GM21423 (cell line): ENCODE data around the gene BAHCC1.
"Not testable (repeated sequence)": the region's sequence is repeated elsewhere in the genome, so short reads cannot be mapped to it uniquely, and the experiment has no call there.

Experiments used
- ATAC-seq: cut with Tn5 transposase; IDR thresholded peaks from one replicate; pipeline ENCODE4 v1.9.1; 2021; ENCODE audit warnings: mild to moderate bottlenecking, moderate library complexity; ENCODE audit not compliant: unreplicated experiment

Gene BAHCC1

DNA sequence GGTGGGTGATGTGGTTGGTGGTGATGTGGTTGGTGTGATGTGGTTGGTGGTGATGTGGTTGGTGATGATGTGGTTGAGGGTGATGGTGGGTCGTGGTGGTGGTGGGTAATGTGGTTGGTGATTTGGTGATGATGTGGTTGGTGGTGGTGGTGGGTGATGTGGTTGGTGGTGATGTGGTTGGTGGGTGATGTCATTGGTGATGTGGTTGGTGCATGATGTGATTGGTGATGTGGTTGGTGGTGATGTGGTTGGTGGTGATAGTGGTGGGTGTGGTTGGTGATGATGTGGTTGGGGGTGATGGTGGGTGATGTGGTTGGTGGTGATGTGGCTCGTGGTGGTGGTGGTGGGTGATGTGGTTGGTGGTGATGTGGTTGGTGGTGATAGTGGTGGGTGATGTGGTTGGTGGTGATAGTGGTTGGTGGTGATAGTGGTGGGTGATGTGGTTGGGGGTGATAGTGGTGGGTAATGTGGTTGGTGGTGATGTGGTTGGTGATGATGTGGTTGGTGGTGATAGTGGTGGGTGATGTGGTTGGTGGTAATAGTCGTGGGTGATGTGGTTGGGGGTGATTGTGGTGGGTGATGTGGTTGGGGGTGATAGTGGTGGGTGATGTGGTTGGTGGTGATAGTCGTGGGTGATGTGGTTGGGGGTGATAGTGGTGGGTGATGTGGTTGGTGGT is 30.6 kb downstream of the BAHCC1 start:
- ATAC-seq = not testable (repeated sequence)

DNA sequence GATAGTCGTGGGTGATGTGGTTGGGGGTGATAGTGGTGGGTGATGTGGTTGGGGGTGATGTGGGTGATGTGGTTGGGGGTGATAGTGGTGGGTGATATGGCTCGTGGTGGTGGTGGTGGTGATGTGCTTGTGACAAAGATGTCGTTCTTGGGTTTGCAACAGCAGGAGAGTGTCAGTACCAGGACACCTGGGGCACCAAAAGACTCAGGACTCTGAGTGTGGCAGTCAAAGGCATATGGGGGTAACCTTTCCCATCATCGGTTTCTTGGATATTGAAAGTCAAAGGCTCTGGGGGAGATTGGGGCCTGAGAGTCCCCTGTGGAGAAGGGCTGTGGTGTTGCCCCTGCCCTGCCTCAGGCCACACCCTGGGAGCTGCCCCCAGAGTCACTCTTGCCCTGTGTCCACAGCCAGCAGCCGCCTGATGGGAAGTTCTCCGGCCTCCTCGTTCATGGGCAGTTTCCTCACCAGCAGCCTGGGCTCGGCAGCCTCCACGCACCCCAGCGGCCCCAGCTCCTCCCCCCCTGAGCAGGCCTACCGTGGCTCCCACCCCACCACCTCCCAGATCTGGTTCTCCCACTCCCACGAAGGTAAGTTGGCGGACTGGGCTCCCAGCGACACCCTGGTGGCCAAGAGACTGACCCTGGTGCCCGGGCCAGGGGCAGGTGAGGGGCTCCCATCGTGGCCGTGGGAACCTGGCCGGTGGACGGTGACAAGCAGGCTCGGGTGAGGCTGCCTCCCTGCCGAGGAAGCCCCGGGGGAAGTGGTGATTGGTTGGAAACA is 31.3 kb downstream of the BAHCC1 start:
- ATAC-seq = no peak

DNA sequence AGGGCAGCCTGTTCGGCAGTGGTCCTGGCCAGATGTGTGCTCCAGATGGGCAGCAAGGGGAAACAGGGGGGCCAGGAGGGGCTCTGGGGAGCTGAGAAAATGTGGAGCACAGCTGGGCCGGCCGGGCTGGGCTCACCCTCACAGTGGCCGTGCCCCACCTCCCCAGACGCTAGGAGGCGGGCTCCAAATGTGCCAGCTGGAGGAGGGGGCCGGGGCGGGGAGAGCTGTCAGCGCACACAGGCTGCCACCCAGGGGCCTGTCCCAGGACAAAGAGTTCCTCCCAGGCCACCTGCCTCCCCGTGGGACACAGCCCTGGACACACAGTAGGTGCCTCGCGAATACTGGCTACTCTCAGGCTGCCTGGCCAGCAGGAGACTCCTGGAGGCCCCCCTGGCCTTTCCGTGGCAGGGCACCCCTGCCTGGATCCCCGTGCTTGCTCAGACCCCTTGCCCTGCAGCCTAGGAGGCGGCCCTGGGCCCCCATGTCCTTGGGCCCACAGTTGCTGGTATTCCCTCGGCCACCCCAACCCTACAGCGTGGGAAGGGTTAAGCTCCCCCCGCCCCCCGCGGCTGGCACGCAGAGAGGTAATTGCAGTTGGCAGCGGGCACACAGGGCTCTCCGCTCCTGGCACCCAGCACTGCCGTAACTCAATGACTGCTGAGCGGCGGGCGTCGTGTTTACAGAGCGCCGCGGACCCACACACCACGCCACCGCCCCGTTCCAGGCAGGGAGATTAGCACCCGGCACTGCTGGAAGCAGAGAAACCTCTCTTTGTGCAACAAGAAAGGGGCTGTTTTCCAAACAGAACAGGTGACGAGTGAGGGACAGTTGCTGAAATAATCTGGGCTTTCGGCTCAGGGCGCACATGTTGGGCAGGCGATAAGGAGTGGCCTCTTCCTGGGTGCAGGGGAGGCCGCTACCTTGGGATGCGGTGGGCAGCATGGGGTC is 32.2 kb downstream of the BAHCC1 start:
- no peak for ATAC-seq

DNA sequence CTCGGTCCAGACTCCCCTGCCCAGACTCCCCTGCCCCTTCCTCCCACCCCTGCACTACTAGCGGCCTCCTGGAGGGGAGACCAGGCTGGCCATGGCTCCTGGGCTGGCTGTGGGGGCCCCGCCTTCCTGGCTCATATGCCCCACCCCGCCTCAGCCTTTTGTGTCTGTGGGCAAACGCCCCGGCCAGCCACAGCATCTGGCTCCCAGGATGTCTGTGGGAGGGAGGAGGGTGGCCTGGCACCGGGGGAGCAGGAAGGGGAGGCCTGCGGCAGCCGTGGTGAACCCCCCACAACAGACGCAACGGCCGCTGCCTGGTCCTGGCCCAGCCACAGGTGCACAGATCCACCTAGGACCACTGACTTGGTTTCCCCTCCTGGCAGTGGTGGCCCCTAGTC is 32.9 kb downstream of the BAHCC1 start:
- no peak for ATAC-seq

DNA sequence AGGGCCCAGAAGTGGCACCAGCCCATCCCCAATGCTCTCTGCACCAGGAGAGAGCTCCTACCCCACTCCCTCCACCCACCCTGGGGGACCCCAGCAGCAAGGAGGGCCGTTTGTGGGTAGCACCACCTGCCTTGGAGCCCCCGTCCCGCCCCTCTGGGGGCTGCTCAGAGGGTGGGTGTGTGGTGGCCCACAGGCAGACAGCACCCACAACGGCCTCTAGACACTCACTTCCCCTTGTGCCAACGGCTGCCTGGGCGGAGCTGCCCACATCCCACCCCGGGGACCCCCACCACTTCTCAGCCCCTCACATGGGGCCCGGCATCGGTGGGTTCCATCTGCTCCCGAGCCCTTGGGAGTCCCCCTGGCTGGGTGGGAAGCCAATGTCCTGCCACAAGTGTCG is 33.3 kb downstream of the BAHCC1 start:
- no peak for ATAC-seq

DNA sequence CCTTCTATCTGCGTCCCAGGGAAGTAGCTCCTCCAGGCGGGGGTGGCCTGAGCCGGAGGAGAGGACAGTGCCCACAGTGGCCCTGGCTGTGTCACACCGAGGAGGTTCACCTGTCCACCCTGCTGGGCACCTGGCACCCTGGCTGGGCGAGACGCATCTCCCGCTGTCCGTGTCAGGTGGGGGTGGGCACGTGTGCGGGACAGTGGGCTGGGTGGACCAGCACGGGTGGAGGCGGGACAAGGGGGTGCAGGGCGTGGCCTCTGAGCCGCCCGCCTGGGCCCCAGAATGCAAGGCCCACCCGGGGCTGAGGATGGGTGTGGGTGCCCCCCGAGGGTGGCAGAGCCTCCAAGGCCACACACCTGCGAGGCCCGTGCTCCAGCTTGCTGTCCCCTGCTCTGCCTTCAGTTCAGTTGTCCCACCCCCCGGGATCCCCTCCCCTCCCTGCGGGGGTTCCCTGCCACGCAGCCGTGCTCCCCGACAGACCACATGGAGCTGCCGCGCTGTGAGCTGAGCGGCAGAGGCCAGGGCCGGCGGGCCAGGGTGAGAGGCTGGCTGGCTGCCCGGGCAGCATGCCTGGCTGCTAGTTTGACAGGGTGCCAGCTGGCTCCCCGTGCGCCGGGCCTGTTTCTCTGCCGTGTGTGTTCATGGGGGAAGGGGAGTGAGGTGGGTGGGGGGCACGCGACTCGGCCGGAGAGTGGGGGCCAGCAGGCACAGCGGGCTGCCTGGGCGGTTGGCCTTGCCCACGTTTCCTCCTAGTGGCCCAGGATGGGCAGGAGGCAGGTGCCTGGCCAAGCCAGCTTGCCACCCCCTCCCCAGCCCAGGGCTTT is 33.9 kb downstream of the BAHCC1 start:
- no peak for ATAC-seq

DNA sequence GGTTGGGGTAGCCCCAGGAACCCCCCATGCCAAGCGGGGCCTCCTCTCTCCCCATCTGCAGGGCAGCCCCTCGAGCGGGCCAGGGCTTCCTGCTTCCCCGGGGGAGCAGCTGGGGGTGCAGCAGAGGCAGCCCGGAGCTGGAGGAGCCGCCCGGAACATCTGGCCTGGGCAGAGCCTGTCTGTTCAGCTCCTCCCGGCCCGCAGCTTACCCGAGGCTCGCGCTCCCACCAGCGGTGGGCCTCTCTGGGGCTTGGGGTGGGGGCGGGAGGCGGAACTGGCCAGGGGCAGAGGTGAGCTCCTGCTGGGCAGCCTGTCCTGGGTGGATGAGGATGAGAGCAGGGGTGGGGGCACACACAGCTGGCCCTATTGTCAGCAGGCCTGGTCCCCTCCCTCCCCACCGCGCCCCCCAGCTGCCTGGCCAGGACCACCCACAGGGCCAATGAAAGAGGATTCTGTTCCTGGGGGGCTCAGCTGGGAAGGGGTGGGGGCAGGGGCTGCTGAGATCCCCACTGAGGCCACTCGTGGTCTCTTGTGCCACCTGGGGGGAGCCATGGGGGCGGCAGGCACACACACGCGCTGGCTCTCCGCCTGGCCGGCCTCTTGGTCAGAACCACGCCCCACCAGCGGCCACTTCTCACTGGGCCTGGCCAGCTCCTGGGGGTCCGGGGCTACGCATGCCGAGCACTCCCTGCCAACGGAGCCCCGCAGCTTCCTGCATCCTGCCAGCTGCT is 34.7 kb downstream of the BAHCC1 start:
- ATAC-seq = no peak

DNA sequence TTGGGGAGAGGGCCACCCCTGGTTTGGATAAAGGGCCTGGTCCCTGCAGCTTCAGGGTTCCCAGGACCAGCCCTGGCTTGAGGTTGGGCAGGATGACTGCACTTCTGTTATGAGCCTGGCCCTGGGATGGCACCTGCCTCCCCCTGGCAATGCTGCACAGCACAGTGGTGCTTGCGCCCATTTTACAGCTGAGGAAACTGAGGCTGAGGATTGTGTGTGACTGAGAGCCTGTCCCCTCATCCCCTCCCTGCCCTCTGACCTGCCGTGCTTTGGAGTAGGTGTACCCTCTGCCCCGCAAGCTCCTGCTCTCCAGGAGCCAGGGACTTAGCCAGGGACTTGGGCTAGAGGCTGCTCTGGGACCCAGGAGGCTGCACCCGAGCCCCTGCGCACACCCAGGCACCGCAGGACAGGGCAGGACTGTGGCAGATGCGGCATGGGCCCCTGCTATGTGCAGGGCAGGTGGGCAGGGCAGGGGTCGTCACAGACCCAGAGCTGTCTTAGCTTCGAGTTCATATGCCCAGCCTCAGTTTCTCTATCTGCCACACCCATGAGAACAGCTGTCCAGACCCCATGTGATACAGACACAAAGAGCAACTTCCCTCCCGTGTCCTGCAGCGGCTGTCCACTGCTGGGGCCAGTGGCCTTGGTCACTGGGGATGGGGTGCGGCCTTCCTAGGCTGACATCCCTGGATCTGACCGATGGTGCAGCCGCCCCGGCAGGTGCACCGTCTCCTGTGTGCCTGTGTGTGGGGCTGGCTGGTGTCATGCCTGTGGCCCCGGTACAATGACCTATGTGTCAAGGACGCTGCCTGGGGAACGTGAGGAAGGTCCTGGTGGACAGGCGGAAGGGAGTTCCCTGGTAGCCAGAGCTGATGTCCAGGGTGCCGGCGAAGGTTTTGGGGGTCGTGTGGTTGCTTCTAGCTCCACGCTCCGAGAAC is 36.6 kb downstream of the BAHCC1 start:
- no peak for ATAC-seq

DNA sequence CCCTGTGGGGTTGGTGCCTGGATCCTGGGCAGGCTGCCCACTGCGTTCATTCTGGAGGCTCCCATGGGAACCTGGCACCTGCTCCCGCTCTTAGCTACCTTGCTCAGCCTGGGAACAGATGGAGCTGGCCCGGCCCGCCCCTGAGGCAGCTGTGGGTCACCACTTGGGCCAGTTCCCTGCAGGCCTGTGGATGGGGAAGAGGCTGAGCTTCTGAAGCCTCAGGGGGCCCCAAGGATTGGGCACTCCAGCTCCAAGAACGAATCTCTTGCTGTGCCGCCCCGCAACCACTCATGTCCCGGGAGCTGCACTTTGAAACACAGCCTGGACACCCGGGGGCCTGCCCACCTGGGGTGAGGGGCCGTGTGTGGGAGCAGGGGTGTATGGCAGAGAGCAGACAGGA is 37.7 kb downstream of the BAHCC1 start:
- no peak for ATAC-seq

DNA sequence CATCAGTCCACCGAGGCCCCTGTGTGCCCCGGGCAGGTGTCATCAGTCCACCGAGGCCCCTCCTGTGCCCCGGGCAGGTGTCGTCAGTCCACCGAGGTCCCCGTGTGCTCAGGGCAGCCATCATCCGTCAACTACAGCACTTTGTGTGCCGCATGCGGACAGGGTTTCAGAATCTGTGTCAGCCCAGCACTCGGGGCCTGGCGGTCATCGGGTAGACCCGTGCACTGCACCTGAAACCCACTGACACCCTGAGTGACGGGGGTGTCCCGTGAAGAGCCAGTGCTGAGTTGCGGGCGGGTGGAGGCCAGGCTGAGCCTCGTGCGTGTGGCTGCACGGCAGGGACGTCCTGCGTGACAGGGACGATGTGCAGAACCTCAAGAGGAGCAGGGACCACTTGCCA is 38.4 kb downstream of the BAHCC1 start:
- no peak for ATAC-seq

DNA sequence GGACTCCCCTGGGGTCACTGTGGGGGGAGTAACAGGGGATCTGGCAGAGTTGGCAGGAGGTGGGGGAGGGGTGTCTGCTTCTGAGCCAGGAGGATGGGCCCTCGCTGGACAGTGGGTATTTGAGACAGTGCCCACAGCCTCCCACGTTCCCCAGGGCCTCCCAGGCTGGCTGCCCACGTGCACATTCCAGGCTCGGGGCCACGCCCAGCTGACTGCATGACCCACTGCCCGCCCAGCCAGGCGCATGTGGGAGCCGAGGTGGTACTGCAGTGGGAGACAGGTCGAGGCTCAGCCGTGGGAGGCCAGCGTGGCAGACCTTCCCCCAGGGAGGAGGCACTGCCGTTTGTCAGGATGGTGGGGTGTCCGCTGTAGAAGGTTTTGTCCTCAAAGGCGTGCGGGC is 38.8 kb downstream of the BAHCC1 start:
- no peak for ATAC-seq

DNA sequence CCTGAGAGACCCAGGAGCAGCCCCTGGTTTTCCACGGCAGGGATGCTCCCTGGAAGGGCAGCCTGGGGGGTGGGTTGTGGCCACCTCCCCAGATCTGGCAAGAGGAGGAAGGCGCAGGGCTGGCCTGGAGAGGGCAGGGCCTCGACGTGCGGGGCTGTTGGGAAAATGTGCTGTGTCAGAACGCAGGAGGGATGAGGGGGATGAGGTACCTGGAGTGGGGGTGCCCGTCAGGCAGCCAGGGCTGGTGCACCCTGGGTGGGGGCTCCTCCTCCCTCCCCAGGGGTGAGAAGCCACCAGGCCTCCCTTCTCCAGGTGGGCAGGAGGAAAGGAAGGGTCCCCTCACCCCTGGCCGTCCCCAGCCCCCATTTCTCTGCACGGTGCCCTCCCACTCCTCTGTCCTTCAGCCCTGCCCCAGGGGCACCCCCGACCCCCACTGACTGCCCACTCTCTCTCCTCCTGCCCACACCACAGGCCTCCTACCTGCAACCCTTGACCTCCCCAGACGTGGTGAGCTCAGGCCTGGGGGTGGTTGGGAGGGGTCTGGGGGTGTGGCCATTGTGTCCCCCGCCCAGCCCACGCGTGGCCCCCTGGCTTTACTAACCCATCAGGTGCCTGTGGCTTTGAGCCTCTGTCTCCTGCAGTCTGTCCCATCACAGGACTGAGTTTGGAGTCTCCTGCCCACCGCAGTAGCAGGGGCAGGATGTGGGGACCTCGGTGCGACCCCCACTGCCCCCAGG is 39.6 kb downstream of the BAHCC1 start:
- ATAC-seq = no peak

DNA sequence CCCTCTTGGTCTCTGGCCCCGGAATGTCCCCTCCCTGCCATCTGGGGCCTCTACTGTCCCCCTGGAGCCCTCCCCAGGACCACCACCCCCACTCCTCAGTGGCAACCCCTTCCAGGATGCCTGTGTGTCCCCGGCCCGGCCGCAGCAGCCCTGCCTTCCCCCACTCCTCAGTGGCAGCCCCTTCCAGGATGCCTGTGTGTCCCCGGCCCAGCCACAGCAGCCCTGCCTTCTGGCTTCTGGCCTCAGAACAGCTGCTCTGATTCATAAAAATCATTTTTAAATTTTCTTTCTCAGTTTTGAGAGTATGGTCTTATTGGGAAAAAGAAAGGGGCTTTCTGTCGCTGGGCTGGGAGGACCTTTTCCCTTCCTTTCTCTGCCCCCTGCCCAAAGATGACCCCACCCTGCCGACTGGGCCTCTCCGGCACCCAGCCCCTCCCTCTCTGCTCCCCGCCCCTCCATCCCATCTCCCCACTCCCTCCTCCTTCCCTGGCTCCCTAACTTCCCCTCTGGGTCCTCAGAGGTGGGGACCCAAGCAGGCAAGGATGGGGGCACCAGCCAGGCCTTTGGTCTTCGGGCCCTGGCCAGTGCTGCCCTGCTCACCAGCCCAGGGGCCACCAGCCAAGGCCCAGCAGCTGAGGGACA is 40.5 kb downstream of the BAHCC1 start:
- no peak for ATAC-seq

DNA sequence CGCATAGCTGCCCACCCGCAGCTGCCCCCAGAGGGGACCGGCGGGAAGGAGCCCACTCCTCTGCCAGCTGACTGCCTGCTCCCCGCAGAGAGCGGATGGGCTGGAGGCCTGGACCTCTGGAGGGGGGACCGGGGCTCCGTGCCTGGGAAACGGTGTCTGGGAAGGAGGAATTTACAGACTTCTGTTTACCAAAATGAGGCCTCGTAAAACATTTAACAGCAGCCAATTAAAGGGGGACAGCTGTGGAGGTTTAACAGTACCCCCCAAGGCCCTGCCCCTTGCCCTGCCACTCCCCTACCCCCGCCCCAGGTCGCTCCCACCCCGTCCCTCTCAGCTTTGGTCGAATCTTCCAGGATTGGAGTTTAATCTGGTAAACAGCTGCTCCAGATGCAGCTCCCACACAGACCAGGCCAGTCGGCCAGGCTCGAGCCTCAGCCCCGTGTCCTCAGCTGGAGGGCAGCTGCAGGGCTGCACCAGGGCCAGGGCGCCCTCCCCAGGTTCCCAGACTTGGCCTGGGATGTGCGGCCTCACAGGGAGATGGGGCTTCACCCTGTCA is 41.1 kb downstream of the BAHCC1 start:
- ATAC-seq = no peak

DNA sequence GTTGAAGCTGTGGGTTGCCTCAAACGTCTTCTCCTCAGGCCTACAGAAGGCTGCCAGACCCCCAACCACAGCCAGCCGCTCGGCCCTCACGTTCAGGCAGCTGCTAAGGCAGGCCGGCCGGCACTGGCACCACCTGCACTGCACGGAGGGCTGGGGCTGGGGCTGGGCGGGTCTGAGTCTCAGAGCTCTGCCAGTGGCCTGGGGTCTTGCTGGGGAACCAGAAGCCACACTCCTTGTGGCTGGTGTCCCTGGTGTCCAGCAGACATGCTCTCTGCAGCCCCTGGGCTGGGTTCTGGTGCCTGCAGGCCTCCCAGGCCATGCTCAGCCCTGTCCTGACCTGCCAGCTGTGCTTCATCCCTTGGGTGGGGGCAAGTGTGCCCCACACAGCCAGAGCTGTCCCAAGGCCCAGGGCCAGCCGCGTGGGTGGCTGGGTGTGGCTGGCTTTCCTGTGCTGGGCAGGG is 42.0 kb downstream of the BAHCC1 start:
- no peak for ATAC-seq

DNA sequence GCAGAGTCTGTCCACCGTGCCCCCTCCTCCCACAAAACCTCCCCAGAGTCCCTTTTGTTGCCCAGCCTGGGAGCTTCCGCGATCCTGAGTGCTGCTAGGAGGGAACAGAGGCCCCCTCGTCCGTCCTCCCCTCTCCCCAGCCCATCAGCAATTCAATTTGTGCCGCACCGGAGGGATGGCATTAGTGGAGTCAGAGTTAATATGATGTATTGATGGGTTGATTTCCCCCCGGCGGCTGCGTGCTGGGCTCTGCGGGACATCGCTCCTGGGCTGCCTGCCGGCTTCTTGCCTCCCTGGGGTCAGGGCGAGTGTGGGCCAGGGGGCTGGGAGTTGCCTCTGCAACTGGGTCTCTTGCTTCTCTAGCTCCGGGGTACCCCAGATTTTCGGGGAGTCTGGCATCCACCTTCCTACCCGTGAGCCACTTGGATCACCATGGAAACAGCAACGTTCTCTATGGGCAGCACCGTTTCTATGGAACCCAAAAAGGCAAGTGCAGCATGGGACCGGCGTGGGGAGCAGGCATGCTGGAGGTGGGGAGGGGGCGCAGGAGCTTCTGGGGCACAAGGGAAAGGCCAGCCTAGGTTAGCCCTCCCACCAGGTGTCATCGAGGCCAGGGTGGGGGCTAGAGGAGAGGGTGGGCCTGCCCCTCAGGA is 42.9 kb downstream of the BAHCC1 start:
- ATAC-seq = no peak

DNA sequence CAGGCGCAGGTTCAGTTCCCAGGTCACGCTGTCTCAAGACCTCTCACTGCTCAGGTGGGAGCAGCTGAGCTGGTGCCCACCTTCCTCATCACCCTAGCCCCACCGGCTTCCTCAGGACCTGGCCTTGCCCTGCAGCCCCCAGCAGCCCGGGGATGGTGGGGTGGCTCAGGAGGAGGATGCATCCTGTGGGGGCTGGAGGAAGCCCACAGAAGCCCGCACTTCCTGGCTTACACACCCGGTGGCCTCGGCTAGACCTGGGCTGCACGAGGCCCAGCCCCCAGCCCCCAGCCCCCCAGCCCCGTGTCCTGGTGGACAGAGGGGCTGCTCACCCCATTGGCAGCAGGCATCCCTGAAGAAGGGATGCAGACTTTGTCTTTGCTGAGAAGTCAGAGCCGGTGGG is 43.4 kb downstream of the BAHCC1 start:
- no peak for ATAC-seq
